GM21737 (cell line): ENCODE measurements around the gene KCTD5.

ENCODE experiments used
- ATAC-seq: cut with Tn5 transposase; IDR thresholded peaks from one replicate; pipeline ENCODE4 v1.9.1; 2021; ENCODE audit warnings: mild to moderate bottlenecking, moderate library complexity; ENCODE audit not compliant: unreplicated experiment

KCTD5 gene

GRCh38 chr16:2708955-2709587, 26.7 kb downstream of the KCTD5 start:
- no peak for ATAC-seq

GRCh38 chr16:2709588-2709984, 27.3 kb downstream of the KCTD5 start:
- no peak for ATAC-seq

- ATAC-seq: no peak
Measured at GRCh38 chr16:2710021-2710710, 27.8 kb downstream of the KCTD5 start.

DNA sequence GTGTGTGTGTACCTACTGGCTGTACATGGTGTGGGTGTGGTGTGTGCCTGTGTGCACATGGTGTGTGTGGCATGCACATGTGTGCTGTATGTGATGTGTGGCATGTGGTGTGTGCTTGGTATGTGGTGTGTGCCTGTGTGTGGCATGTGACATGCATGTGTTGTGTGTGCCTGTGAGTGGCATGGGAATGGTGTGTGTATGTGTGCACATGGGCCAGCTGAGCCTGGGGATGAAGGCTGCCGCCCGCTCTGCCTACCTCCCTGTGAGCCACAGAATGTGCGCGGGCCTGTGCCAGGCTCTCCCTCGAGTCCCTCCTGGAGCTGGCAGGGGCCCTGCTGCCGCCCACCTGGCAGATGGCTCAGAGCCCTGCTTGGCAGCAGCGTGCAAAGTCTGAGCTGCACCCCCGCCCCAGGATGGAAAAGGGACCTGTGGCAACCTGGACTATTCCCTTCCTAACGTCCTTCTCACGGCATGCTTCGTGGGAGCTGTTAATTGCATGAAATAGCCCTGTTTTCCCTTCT, 28.4 kb downstream of the KCTD5 start:
- no peak for ATAC-seq

GRCh38 chr16:2711370-2712062, 29.2 kb downstream of the KCTD5 start:
- no peak for ATAC-seq

- no peak for ATAC-seq
Measured at GRCh38 chr16:2712063-2712441, 29.7 kb downstream of the KCTD5 start.

DNA sequence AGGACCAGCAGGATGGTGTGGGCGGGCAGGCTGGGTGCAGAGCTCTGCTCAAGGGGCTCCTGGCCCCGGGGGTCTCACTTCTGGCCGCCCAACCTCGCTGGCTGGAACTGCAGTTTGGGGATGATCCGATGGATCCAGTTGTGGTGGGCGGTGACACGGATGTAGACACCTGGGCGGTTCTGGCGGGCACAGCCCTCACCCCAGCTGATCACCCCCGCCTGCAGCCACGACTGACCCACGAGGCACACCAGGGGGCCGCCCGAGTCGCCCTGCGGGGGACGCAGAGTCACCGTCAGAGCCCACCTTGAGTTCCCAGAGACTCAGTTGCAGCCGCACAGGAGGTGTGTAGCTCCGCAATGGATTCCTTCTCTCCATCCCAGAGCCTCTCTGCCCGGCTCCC, 30.2 kb downstream of the KCTD5 start:
- no peak for ATAC-seq

DNA sequence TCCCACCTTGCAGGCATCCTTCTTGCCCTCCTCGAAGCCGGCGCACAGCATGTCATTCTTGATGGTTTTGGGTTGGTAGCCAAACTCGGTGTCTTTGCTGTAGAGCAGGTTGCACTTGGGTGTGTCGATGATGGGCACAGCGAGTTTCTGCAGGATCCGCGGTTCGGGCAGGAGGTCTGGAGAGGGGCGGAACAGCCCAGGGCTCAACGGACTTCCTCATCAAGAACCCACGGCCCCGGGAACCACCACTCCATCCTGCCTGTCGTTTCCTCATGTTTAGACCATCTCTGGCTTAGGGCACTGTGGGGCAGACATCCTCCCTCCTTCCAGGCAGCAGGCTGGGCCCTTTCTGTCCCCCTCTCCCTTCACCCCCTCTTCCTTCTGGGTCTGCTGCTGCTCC, 31.2 kb downstream of the KCTD5 start:
- ATAC-seq: no peak

- no peak for ATAC-seq
Measured at GRCh38 chr16:2713985-2714774, 31.9 kb downstream of the KCTD5 start.

- ATAC-seq: no peak
Measured at GRCh38 chr16:2715064-2715463, 32.7 kb downstream of the KCTD5 start.

- no peak for ATAC-seq
Measured at GRCh38 chr16:2715519-2715918, 33.2 kb downstream of the KCTD5 start.

- no peak for ATAC-seq
Measured at GRCh38 chr16:2715966-2716885, 33.9 kb downstream of the KCTD5 start.

DNA sequence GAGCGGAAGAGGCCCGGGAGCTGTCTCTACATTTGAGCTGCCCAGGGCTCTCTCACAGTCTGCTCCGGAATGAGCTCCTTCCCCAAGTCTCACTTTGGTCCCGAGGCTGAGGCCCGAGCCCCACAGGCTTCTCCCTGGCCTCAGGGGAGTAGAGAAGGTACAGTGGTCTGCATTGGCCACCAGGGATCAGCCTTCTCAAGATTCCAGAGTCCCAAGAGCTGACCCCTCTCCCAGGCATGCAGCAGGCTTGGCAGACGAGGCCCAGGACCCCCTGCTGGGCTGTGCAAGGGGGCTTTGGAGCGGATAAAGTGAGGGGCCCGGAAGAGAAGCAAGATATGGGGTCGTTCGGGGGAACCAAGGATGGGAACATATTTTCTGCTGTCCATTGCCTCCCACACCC, 34.6 kb downstream of the KCTD5 start:
- ATAC-seq: no peak

GRCh38 chr16:2717383-2718263, 35.3 kb downstream of the KCTD5 start:
- no peak for ATAC-seq

- ATAC-seq: no peak
Measured at GRCh38 chr16:2719328-2720063, 37.2 kb downstream of the KCTD5 start.

- no peak for ATAC-seq
Measured at GRCh38 chr16:2720064-2720457, 37.7 kb downstream of the KCTD5 start, which contains the start of gene PRSS27. TSS of gene PRSS27 (minus strand) at chr16:2720224. CDS start at chr16:2720160, 64 bp downstream.

- peak; percentile 75 for ATAC-seq
Measured at GRCh38 chr16:2720719-2721633, 38.7 kb downstream of the KCTD5 start.
